GM19468 (cell line): ENCODE measurements around the gene REXO1.
A peak's percentile ranks its signal among the peaks of the same experiment; 100 is the strongest.

ENCODE experiments used
- ATAC-seq: cut with Tn5 transposase; IDR thresholded peaks from one replicate; pipeline ENCODE4 v1.9.1; 2021; ENCODE audit warnings: mild to moderate bottlenecking, moderate library complexity, moderate number of reproducible peaks; ENCODE audit not compliant: unreplicated experiment; ENCODE audit errors: extremely low read depth

The REXO1 gene

GRCh38 chr19:1817553-1818179, 30.6 kb downstream of the REXO1 start:
- ATAC-seq, result no peak

- no peak for ATAC-seq
Observed at GRCh38 chr19:1816530-1817298, 31.6 kb downstream of the REXO1 start.

GRCh38 chr19:1815605-1816529, 32.4 kb downstream of the REXO1 start:
- ATAC-seq, result no peak

- no peak for ATAC-seq
Observed at GRCh38 chr19:1814833-1815604, 33.3 kb downstream of the REXO1 start.

- no peak for ATAC-seq
Observed at GRCh38 chr19:1814391-1814790, 33.9 kb downstream of the REXO1 start.

- no peak for ATAC-seq
Observed at GRCh38 chr19:1813192-1814182, 34.8 kb downstream of the REXO1 start.

GRCh38 chr19:1812426-1813191, 35.7 kb downstream of the REXO1 start:
- peak; percentile 28 for ATAC-seq

- no peak for ATAC-seq
Observed at GRCh38 chr19:1811942-1812425, 36.3 kb downstream of the REXO1 start, which contains the start of gene ATP8B3. TSS of gene ATP8B3 (minus strand) at chr19:1812276. CDS start at chr19:1811736, 540 bp downstream.

- no peak for ATAC-seq
Observed at GRCh38 chr19:1811472-1811894, 36.8 kb downstream of the REXO1 start.

- ATAC-seq, result no peak
Observed at GRCh38 chr19:1810439-1811160, 37.7 kb downstream of the REXO1 start.

- ATAC-seq, result no peak
Observed at GRCh38 chr19:1809678-1810077, 38.6 kb downstream of the REXO1 start.

- no peak for ATAC-seq
Observed at GRCh38 chr19:1808395-1808731, 39.9 kb downstream of the REXO1 start.

GRCh38 chr19:1807695-1808394, 40.4 kb downstream of the REXO1 start:
- no peak for ATAC-seq

- ATAC-seq, result no peak
Observed at GRCh38 chr19:1807030-1807694, 41.1 kb downstream of the REXO1 start.

GRCh38 chr19:1806184-1807029, 41.9 kb downstream of the REXO1 start:
- no peak for ATAC-seq
